SK-N-MC (cell line): ENCODE measurements around the gene SLC10A1.

Experiments
- EZH2 ChIP-seq: fragments of 200-600 bp; sonication (generic); IDR thresholded peaks from one replicate; pipeline ENCODE4 v1.6.1; 2017; ENCODE audit warnings: antibody characterized with exemption
- FOXP2 ChIP-seq: optimal IDR thresholded peaks from 2 replicates; pipeline ENCODE3; 2011; ENCODE audit warnings: mild to moderate bottlenecking, moderate library complexity; ENCODE audit not compliant: insufficient read depth; ENCODE audit errors: extremely low read length, control extremely low read depth
- POLR2AphosphoS5 ChIP-seq: IDR thresholded peaks from 2 replicates; pipeline ENCODE4 v1.6.1; 2012; ENCODE audit warnings: mild to moderate bottlenecking, low read depth, low read length, borderline replicate concordance

DNA sequence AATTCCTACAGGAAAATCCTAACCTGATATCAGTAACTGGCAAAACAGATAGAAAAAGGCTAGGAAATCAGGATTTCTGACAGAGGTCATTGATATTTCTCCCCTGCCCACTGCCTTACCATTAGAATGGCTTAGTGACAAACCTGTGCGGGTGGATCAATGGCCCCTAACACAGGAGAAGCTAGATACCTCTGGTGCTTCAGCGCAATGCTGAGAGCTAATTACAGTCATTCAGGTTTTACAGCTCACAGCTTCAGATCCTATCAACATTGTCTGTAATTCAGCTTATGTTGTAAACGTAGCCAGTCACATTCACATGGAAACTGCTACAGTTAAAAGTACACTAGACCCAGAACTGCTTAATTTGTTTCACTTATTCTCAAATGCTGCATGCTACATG is 17.4 kb upstream of the SLC10A1 start:
- TF ChIP-seq POLR2AphosphoS5 (no peak), EZH2 (no peak), FOXP2 (no peak)
